ENCODE results near the gene RASGRF1.

GRCh38 chr15:78922527-78922926, 168.1 kb downstream of the RASGRF1 start:
- TF ChIP-seq CTCF (conservative IDR thresholded peaks at IDR 0.05 in 1 of 2, IDR thresholded peaks at IDR 0.05 in 1 of 2; ENCODE audit: extremely low read depth in 1 of 2, insufficient read depth in 1 of 2, low read depth in 1 of 2, low read length in 2 of 2) = no peak
- TF ChIP-seq EZH2 (IDR thresholded peaks at IDR 0.05; ENCODE audit: borderline replicate concordance, low read length) = no peak

Measured in mammary epithelial cell (primary cell).